AG09309 (cell line): ENCODE results near the gene RIMKLB.
"Not testable (repeated sequence)": the region's sequence is repeated elsewhere in the genome, so short reads cannot be mapped to it uniquely, and the experiment has no call there.

Source experiments
- DNase-seq: peaks from one replicate; pipeline ENCODE4 v3.0.0-alpha.2; 2010; ENCODE audit warnings: low read depth
- H3K4me3 ChIP-seq: 2 replicates; pipeline ENCODE4 v1.5.1; 2011; ENCODE audit warnings: mild to moderate bottlenecking, low read depth, low read length, moderate library complexity; ENCODE audit not compliant: control insufficient read depth
- CTCF ChIP-seq: IDR thresholded peaks from 2 replicates; pipeline ENCODE4 v1.5.1; 2011; ENCODE audit warnings: mild to moderate bottlenecking, low read depth, low read length, inconsistent platforms; ENCODE audit not compliant: insufficient read depth, control insufficient read depth; ENCODE audit errors: missing control alignments

Gene RIMKLB

GRCh38 chr12:8813572-8814357, 116.0 kb downstream of the RIMKLB start:
- no peak for TF ChIP-seq CTCF
- no peak overlapping the region for H3K4me3 ChIP-seq
- DNase-seq = no peak

GRCh38 chr12:8816448-8817050, 118.8 kb downstream of the RIMKLB start:
- no peak overlapping the region for H3K4me3 ChIP-seq
- no peak for TF ChIP-seq CTCF
- DNase-seq = no peak

- TF ChIP-seq CTCF = no peak
- DNase-seq = no peak
- no peak overlapping the region for H3K4me3 ChIP-seq
Measured at GRCh38 chr12:8817856-8818255, 120.1 kb downstream of the RIMKLB start.

- no peak overlapping the region for H3K4me3 ChIP-seq
- no peak for DNase-seq
- no peak for TF ChIP-seq CTCF
Measured at GRCh38 chr12:8818526-8818925, 120.7 kb downstream of the RIMKLB start.

- TF ChIP-seq CTCF = no peak
- H3K4me3 ChIP-seq = no peak overlapping the region
- DNase-seq = no peak
Measured at GRCh38 chr12:8819666-8819980, 121.8 kb downstream of the RIMKLB start.

- not testable (repeated sequence) for H3K4me3 ChIP-seq, DNase-seq
Measured at GRCh38 chr12:8820676-8821407, 123.1 kb downstream of the RIMKLB start.

- no peak for DNase-seq
- TF ChIP-seq CTCF = no peak
- no peak overlapping the region for H3K4me3 ChIP-seq
Measured at GRCh38 chr12:8821591-8821990, 123.8 kb downstream of the RIMKLB start.
